Psoas muscle (tissue), 8 donors: ENCODE data around the gene SBK1. TPM values are rescaled to one million over a fixed set of nuclear protein-coding genes. Genes with fewer than 3 reads are reported as not detected.
A peak's percentile ranks its signal among the peaks of the same experiment; 100 is the strongest.
"Not testable (repeated sequence)": the region's sequence is repeated elsewhere in the genome, so short reads cannot be mapped to it uniquely, and the experiment has no call there.

ENCODE experiments used
- ATAC-seq, 4 donors: fragments of 200-7000 bp; cut with Tn5 transposase; one replicate each; pipeline ENCODE4 v1.9.1; 2020; ENCODE audit warnings: moderate library complexity in 3 of 4, mild to moderate bottlenecking in 2 of 4
- DNase-seq, 2 donors: peaks; one replicate each; pipeline ENCODE4 v3.0.0-alpha.2; 2020
- H3K27ac ChIP-seq: fragments of 200-600 bp; one replicate; pipeline ENCODE4 v1.8.0; 2022
- H3K27me3 ChIP-seq, 3 donors: fragments of 200-600 bp in 1 of 3; one replicate each; pipeline versions ENCODE4 v1.6.1 to v1.8.0; 2013 to 2022; ENCODE audit warnings: low read length in 2 of 3, mild to moderate bottlenecking in 2 of 3, moderate library complexity in 1 of 3; ENCODE audit not compliant: insufficient read depth in 3 of 3
- H3K36me3 ChIP-seq, 2 donors: fragments of 200-600 bp in 1 of 2; one replicate each; pipeline versions ENCODE4 v1.6.1 to v1.8.0; 2013 to 2022; ENCODE audit warnings: low read depth in 1 of 2, mild to moderate bottlenecking in 1 of 2, moderate library complexity in 1 of 2; ENCODE audit not compliant: insufficient read depth in 1 of 2
- H3K4me1 ChIP-seq: fragments of 200-600 bp; one replicate; pipeline ENCODE4 v1.8.0; 2022
- H3K4me3 ChIP-seq: fragments of 200-600 bp; one replicate; pipeline ENCODE4 v1.8.0; 2022; ENCODE audit warnings: mild to moderate bottlenecking
- H3K9me3 ChIP-seq: fragments of 200-600 bp; one replicate; pipeline ENCODE4 v1.8.0; 2022
- WGBS, 3 donors: extraction: QIAGEN DNeasy Blood & Tissue Kit; methylation state at CpG; one replicate each; pipeline versions ENCODE4 v1.1.6 to v1.1.7; 2013; 5-methylcytosine and 5-hydroxymethylcytosine counted together
- intact Hi-C, 2 donors: fragments of 100-400 bp; cut with DNase I; formaldehyde crosslinking; loops; one replicate each; pipeline versions ENCODE4 v1.11.0 to v1.14.2; 2022
- polyA plus RNA-seq, 3 donors: library from polyadenylated mRNA; stranded (reverse); fragments of 200-250 nt; gene quantifications; one replicate each; pipeline ENCODE4 v1.2.3, GENCODE V29; 2013
- total RNA-seq, 4 donors: library from RNA; stranded (reverse); fragmentation: NEBNext Ultra II Directional in 2 of 4; extraction: Animal tissue kit (Norgen Biotek cat#: 25700) in 2 of 4; gene quantifications; one replicate each; pipeline versions ENCODE4 v1.2.1 to v1.2.4, GENCODE V29; 2021 to 2023
- TF ChIP-seq, protein P1 (sequence below): fragments of 200-600 bp; IDR thresholded peaks from one replicate; pipeline ENCODE4 v1.8.0; 2022; ENCODE audit warnings: antibody characterized with exemption
- donor health status: healthy with polysubstance abuse.
- donor health status: DM: no; HTN: no; CAD: no; lungs with moderate emphysema.
- donor health status: Bipolar disorder and iron deficiency.
- donor health status: healthy.
- donor health status: DM: yes; HTN: yes; CAD: no.
- donor health status: DM: no; HTN: no; CAD: no.
- donor health status: DM: no; HTN: no; CAD: no.
- donor health status: DM: yes; HTN: yes; CAD: no.

Gene SBK1
- total and polyA plus RNA-seq, 7 donors = 1.3 to 20.6 (median 5.3) TPM

- H3K27ac ChIP-seq = no peak overlapping the region
- intact Hi-C loops = no loop called here
- ATAC-seq (no peak), DNase-seq (no peak)
- TF ChIP-seq, protein P1, sequence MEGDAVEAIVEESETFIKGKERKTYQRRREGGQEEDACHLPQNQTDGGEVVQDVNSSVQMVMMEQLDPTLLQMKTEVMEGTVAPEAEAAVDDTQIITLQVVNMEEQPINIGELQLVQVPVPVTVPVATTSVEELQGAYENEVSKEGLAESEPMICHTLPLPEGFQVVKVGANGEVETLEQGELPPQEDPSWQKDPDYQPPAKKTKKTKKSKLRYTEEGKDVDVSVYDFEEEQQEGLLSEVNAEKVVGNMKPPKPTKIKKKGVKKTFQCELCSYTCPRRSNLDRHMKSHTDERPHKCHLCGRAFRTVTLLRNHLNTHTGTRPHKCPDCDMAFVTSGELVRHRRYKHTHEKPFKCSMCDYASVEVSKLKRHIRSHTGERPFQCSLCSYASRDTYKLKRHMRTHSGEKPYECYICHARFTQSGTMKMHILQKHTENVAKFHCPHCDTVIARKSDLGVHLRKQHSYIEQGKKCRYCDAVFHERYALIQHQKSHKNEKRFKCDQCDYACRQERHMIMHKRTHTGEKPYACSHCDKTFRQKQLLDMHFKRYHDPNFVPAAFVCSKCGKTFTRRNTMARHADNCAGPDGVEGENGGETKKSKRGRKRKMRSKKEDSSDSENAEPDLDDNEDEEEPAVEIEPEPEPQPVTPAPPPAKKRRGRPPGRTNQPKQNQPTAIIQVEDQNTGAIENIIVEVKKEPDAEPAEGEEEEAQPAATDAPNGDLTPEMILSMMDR = no peak
- peaks cover 0 to 4% of the 10 kb centered on the region in 2 donors for H3K36me3 ChIP-seq
- H3K4me1 ChIP-seq = no peaks in the 10 kb centered on the region
- WGBS, 3 donors = 68 to 72% (median 72%) methylated on average over 5 of the region's 5 CpGs
- no peaks in the 10 kb centered on the region for H3K9me3 ChIP-seq
- H3K4me3 ChIP-seq = no peak overlapping the region
- no peaks in the 10 kb centered on the region for H3K27me3 ChIP-seq
Observed at GRCh38 chr16:28324235-28324886, 32.0 kb downstream of the SBK1 start.

- ATAC-seq (no peak), DNase-seq (no peak)
- no peaks in the 10 kb centered on the region for H3K36me3 ChIP-seq
- H3K27ac ChIP-seq = no peak overlapping the region
- TF ChIP-seq, protein P1 = no peak
- H3K4me3 ChIP-seq = no peak overlapping the region
- H3K9me3 ChIP-seq = no peaks in the 10 kb centered on the region
- WGBS, 3 donors = 75 to 85% (median 83%) methylated on average over 3 of the region's 3 CpGs
- no peaks in the 10 kb centered on the region for H3K4me1 ChIP-seq
- no peaks in the 10 kb centered on the region for H3K27me3 ChIP-seq
- intact Hi-C loops = no loop called here
Observed at GRCh38 chr16:28324887-28325279, 32.6 kb downstream of the SBK1 start.

DNA sequence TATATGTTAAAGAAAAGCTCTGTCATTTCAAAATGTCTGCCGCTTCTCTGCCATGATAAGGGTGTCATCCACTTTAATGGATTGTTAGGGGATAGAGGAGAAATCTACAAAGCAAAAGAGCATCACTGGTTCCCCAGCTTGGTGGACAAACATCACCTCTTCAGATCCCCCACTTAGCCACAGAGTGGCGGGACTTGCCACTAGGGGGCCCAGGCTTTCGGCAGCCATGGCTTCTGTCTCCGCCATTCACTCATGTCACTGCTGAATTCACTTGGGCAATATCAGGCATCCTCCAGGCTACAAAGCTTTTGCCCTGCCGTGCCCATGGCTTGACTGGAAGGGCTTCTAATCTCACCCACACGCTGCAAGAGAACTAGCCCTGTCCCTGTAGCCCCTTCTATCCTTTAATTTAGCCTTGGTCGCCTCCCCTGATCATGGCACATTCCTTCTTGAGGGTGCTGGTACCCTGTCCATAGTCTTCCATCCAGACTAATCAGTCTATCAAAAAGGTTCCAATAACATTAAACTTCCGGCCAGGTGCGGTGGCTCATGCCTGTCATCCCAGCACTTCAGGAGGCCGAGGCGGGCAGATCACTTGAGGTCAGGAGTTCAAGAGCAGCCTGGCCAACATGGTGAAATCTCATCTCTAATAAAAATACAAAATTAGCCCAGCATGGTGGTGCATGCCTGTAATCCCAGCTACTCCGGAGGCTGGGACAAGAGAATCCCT, 34.7 kb downstream of the SBK1 start:
- ATAC-seq (peak; percentile 69 to 82 (median 78)), DNase-seq (peak in 1 of 2 donors; percentile 64)
- WGBS, 3 donors = 49 to 52% (median 50%) methylated on average over 12 of the region's 12 CpGs
- Histone ChIP-seq H3K9me3 (no peaks in the 10 kb centered on the region), H3K36me3 (no peaks in the 10 kb centered on the region), H3K27ac (no peak overlapping the region), H3K4me1 (no peaks in the 10 kb centered on the region), H3K27me3 (no peaks in the 10 kb centered on the region), H3K4me3 (no peak overlapping the region)
- TF ChIP-seq, protein P1 = peak; percentile 74
- intact Hi-C loops = no loop called here

DNA sequence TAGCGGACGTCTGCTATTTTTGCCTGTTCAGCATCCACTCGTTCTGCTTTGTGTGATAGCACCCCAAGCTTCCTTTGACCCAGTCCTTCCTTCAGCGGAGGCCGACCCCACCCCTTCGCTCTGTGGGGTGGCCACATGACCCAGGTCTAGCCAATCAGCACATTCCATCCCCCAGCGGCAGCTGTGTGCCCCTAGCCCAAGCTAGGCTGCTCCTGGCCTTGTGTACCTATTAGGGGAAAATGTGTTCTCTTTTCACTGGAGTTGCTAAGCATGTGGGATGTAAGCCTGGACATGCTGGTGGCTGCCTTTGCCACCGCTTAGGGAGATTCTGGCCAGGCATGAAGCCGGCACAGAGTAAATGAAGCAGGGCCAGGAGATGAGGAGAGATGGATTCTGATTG, 37.9 kb downstream of the SBK1 start:
- H3K27ac ChIP-seq, H3K9me3 ChIP-seq, intact Hi-C loops, H3K36me3 ChIP-seq, DNase-seq, H3K4me3 ChIP-seq, H3K27me3 ChIP-seq, H3K4me1 ChIP-seq: not testable (repeated sequence)
- peak in 2 of 4 donors; percentile 45 to 53 for ATAC-seq
- 26 to 33% (median 30%) methylated on average over 8 to 9 of the region's 9 CpGs for WGBS, 3 donors

DNA sequence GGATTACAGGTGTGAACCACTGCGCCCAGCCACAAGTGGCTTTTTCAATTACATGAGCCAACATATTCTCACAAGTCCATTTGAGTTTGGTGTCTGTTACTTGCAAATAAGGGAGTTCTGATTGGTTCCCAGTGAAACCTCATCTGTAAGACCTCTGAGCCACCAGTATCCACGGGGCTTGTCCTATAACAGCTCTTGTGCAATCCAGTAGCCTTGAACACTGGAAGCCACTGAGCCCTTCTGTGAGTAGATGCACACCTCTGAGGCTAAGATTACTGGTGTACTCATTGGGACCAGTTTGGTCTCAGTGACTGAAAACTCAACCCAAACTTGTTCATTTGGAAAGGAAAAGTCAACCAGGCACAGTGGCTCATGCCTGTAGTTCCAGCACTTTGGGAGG, 38.7 kb downstream of the SBK1 start:
- H3K27ac ChIP-seq, H3K27me3 ChIP-seq, H3K4me1 ChIP-seq, intact Hi-C loops, H3K9me3 ChIP-seq, H3K4me3 ChIP-seq, ATAC-seq, H3K36me3 ChIP-seq, DNase-seq: not testable (repeated sequence)
- WGBS, 3 donors = 45 to 61% (median 54%) methylated on average over 2 of the region's 2 CpGs

DNA sequence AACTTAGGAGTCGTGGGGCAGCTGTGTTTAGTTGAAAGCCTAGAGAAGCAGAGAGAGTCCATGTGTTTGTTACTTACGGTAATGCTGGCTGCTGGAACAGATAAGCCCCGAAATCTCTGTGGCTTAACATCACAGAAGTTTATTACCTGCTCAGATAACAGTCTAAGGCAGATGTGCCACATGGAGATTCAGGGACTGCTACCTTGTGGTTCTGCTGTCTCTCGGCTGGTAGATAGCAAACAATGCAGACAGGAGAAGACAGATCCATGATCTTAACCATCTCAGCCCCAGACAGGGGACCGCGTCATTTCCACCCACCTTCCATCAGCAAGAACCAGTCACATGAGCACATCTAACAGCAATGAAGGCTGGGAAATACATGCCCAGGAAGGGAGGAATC, 40.3 kb downstream of the SBK1 start:
- H3K4me3 ChIP-seq, H3K4me1 ChIP-seq, intact Hi-C loops, H3K27ac ChIP-seq, H3K9me3 ChIP-seq, H3K27me3 ChIP-seq, H3K36me3 ChIP-seq, ATAC-seq, DNase-seq: not testable (repeated sequence)
- 57 to 68% (median 57%) methylated on average over 3 to 6 of the region's 6 CpGs for WGBS, 3 donors

DNA sequence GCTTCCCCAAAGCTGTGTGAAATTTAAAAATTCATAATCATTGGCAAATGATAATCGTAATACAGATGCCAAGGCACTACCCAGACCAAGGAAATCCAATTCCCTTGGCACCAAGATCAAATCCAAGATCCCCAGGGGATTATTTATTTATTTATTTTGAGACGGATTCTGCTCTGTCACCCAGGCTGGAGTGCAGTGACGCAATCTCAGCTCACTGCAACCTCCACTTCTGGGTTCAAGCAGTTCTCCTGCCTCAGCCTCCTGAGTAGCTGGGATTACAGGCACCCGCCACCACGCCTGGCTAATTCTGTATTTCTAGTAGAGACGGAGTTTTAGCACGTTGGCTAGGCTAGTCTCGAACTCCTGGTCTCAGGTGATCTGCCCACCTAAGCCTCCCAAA, 43.4 kb downstream of the SBK1 start:
- ATAC-seq, H3K27ac ChIP-seq, H3K4me1 ChIP-seq, intact Hi-C loops, DNase-seq, H3K9me3 ChIP-seq, H3K27me3 ChIP-seq, H3K4me3 ChIP-seq, H3K36me3 ChIP-seq: not testable (repeated sequence)
- WGBS, 3 donors = 78 to 84% (median 79%) methylated on average over 7 to 8 of the region's 8 CpGs

- WGBS, 3 donors = 75 to 86% (median 82%) methylated on average over 4 to 5 of the region's 5 CpGs
- H3K9me3 ChIP-seq, H3K27ac ChIP-seq, H3K4me1 ChIP-seq, H3K4me3 ChIP-seq, DNase-seq, ATAC-seq, H3K27me3 ChIP-seq, intact Hi-C loops, H3K36me3 ChIP-seq: not testable (repeated sequence)
Observed at GRCh38 chr16:28336940-28337710, 44.8 kb downstream of the SBK1 start.
